HG02970 (cell line): Measurements from ENCODE around the gene MAP1LC3B.

Experiments used
- ATAC-seq: cut with Tn5 transposase; IDR thresholded peaks from one replicate; pipeline ENCODE4 v1.9.1; 2021; ENCODE audit warnings: mild to moderate bottlenecking, moderate library complexity, moderate number of reproducible peaks; ENCODE audit not compliant: unreplicated experiment, low FRiP score

MAP1LC3B gene

DNA sequence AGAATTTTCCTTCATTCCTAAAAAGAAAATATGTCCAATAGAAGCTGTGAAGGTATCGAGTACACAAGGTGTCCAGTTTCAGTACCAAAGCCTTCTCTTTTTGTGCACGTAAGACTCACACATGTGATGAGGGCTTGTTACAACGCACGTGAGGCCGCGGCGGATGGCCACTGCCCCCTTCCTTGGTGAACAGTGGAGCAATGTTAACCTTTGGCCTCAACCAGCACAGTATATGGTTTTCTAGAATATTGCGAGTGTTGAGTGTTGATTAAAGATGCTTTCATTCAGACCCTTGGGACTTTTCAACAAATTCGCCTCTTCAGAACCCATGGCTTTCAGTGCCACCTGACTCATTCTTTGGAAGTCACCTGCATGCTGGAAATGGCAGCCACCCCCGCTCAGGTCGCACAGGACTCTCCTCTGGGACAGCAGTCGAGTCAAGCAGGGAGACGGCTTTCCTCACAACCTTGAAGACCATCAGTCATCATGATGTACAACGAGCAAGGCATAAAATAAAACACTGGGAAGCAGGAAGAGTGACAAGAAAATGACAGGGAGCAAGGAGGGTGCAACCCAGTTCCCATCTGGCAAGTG is 14.5 kb downstream of the MAP1LC3B start:
- no peak for ATAC-seq

DNA sequence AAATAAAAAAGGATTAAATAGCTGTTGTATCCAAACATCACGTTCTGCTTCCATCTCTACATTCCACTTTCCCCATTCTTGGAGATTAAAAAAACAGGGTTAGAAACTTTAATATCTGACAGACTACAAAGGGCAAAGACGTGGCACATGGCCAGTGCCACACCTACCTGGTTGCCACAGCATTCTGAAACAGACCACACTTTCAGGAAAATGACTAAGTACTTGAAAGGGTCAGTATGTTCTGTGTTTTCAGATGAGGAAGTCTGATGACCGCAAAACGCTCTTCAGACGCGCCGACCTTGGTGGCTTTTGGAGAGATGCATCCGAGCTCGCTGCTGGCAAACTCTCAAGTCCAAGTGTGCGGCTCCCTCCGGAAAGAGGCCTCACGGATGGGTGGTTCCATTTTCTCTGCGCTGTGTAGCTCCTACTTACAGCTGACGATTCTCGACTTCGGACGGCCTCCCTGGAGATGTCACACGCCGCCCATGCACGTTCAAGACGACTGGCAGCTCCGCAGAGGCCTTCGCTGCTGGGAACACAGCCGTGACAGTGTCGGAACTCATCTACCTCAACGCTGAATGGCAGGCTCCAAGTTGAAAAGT is 15.5 kb downstream of the MAP1LC3B start:
- ATAC-seq = no peak

DNA sequence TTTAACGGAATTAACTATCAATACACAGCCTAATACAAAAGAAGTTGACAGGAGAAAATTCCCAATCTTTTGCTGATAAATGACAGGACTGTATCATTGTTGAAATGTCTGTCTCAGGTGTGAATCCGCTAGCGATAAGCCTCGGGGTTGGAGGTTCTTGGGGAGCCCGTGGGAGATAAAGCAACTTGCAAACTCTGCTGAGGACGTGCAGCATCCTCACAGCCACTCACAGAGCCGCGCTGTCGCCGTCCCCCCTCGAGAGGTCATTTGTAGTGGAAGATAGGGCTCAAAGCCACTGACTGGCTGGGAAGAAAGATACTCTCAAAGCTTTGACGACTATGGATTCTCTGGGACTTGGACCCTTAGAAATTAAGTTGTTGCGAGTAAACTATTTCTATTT is 17.0 kb downstream of the MAP1LC3B start:
- ATAC-seq = no peak

DNA sequence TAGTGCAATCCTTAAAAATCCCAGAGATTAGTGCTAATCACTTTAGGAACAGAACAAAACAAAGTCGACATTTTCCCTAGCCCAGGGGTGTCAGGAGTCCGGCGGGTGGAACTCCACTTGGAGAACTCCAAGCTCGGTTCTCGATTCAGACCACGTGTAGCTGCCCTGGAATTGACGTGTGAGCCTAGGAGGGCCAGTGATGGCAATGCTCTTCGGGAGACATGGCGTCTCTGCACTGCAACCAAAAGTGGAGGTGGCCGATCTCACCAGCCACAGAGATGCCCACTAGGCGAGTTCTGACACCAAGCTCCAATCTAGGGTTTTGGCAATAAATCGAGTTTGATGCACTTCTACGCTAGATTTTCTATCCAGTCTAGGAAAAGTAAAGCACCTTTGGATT is 17.6 kb downstream of the MAP1LC3B start:
- no peak for ATAC-seq

DNA sequence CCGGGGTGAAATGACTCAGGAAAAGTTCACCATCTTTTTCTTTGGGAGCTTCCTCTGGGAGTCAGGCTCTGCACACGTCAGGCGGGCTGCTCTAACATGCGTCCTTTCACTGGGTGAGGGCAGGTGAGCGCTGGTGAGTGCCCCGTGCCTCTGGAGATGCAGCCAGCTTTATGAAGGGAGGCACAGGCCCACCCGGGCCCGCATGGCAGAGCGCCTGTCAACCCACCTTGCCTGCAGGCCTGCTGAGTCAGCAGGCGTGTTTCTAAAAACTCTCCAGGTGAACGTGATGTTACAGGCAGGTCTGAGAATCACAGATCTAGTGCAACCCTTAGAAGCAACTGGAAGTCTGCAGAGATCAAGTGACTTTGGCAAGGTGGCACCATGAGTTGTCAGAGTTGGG is 18.4 kb downstream of the MAP1LC3B start:
- ATAC-seq = no peak

DNA sequence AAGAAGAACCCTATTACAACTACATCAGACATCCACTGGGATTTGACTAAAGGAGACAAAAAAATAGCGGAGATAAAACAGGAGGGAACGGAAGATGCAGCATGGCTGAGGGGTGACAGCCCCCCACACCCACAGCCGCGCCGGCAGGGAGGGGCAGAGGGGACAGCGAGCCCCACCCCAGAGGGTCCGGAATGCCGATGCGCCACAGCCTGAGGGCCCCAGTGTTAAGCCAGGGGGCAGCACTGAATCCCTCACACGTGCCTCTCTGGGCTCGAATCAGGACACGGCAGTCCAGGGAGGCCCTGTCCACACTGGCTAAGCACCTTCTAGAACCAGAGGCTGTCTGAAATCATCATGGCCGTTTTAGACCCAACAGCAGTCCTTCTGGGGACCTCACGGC is 18.8 kb downstream of the MAP1LC3B start:
- ATAC-seq = no peak

DNA sequence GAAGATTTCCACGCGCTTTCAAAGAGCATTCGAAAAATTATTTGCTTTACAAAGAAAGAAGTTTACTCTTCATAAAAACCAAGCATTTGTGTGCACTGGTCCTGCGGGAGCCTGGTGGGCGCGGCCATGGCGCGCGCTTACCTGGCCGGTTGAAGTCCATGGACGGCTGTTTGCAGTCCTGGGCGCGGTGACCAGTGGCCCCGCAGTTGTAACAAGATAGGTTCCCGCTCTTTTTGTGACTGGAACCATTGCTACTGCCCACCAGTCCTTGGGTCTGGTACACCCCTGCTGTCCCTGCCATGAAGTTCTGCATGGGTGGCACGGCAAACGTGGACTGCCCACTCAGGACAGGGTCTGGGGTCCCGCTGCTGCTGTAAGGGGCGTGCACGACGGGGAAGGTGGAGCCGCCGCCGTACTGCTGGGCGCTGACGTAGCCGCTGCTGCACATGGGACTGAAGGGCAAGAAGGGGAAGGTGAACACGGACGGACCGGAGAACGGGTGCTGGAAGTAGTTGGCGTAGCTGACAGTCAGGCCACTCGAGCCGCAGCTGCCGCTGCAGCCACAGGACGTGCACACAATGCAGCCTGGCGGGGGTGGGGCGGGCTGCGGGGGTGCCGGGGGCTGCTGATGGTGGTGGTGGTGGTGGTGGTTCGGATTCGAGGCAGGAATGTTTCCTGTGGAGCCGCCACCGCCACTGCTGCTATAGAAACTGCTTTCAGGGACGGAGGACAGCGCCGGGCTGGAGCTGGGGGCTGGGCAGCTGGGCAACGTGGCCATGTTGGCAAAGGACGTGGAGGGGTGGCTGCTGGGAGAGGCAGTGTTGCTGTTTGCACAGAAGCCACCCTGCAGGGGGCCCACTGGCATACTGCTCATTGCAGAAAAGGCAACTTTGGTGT is 19.5 kb downstream of the MAP1LC3B start:
- ATAC-seq = no peak

DNA sequence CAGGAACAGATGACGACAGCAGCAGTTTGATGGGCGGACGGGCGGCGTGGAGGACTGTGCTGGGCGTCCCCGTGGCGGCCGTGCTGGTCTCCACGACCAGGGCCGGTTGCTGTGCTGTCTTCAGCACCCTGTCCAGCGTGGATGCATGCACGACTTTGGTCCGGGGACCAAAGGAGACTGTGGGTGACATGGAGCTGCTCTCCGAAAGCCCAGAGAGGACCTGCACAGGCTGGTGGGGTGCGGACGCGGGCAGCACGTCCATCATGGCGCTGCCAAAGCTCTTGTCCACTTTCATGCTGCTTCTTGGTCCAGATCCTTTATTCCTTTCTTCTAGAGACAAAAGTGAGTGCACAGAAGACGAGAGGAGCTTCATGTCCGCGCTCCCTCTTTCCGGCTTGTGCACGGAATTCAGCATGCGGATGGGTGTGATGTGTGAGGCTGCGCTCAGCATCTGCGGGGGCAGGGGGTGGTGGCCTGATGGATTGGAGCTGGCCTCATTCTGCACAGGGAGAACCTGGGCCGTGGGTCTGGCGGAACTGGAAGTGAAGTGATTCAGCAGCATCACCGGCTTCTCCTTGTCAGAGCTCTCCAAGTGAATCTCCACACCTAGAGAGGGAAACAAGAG is 20.3 kb downstream of the MAP1LC3B start:
- no peak for ATAC-seq

DNA sequence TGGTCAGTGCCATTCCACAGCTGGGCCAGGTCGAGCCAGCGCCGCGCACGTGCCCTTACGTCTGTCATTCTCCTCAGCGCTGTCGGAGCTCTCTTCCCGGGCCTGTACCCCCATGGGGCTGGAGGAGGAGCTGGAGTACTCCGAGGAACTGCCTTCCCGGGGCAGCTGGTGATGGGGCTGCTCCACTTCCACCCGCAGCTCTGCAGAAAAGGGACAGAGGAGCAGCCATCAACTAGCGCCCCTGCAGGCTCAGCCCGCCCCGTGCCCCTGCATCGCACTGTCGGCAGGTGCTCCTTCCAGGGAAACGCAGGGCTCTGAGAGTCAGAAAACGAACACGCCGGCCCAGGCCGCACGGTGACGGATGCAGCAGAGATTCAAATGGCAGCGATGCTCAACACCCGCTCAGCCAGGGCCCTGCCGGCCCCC is 20.9 kb downstream of the MAP1LC3B start:
- no peak for ATAC-seq

DNA sequence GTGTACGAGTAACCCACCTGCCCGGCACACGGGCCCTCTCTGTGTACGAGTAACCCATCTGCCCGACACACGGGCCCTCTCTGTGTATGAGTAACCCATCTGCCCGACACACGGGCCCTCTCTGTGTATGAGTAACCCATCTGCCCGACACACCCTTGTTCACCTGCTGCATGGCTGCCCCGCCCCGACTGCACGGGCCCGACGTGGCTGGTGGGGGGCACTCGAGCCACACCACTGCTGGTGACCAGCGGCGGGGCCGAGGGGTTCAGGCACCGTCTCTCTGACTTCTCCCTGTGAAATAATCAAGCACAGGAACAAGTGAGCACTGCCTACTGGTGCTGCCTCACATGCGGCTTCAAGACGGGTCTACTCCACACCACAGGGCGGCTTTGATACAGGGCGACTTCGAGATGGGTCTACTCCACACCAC is 22.1 kb downstream of the MAP1LC3B start:
- no peak for ATAC-seq

DNA sequence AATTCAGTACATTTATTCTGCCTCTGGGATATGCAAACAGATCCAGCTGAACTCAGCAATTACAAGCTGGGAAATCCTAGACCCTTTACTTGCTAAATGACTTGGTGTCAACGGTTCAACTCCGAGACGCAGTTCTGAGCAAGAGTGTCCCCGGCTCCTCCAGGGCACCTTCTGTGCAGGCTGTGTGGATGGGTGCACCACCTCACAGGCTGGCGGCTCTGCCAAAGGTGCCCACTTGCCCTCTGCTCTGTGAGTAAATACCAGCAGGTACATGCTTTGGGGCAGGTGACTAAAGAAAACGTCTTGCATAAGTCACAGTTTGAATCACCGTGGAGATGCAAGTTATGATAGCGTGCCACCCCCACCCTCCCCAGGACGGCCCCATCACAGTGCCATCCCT is 23.3 kb downstream of the MAP1LC3B start:
- no peak for ATAC-seq

DNA sequence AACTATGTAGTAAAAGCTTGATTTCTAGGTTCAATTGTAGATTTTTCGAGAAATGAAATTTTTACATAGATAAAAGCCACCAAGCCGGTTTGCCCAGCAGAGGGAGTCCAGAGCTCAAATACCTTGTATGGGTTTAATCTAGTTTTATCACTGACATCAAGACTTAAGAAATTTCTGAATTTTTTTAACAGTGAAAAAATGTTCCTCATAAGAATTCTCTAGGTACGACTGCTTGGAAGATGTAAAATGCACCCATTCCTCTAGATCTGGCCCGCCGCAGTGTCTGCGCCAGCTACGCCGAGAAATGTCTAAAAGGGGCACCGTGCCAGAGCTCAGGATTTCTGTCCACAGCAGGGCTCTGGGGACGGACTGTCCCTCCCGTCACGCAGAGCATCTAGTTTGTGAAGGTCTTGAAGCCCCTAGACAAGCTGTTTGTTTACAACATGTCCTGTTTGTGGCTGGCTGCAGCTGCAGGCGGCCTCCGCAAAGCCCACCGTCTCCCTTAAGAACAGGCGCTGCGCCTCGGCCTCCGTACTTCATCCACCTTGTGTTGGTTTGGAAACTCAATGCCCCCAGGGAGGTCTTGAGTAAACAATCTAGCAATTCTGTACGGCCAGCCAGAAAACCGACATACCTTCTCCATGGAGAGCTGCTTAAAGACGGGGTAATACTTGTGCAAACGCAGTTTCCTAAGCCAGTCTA is 24.8 kb downstream of the MAP1LC3B start:
- no peak for ATAC-seq

DNA sequence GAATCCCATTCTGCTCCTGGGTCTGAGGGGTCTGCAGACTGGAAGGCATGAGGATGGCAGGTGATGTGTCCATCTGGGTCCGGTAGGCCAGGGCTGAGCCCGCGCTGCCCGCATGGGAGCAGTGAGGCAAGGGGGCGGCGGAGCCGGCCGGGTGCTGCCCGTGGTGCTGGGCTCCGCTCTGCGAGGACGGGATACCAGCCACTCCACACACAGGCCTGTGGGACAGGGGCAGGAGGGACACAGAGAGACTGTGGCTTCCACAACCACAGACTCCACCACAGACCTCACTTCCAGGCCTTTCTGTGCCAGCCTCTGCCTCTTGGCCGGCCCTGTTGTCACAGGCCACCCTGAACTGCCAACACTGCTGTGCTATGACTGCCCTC is 25.4 kb downstream of the MAP1LC3B start:
- ATAC-seq = no peak

DNA sequence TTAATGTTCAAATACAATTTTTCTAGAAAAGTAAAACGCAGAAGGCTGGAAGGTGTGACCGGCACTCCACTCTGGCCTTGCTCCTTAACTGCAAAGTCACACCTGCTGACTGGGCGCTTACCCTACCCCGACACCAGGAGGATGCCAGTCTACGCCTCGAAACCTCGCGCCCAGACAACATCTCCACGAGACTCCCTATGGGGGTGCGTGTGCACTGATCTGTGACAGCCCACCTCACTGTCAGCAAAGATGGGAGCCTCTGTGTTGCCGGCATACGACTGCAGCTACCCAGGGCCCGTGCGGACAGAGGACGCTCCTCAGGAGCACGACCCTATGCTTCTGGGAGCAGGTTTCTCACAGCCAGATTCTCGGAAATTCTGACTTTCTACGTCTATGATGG is 26.1 kb downstream of the MAP1LC3B start:
- ATAC-seq = no peak

DNA sequence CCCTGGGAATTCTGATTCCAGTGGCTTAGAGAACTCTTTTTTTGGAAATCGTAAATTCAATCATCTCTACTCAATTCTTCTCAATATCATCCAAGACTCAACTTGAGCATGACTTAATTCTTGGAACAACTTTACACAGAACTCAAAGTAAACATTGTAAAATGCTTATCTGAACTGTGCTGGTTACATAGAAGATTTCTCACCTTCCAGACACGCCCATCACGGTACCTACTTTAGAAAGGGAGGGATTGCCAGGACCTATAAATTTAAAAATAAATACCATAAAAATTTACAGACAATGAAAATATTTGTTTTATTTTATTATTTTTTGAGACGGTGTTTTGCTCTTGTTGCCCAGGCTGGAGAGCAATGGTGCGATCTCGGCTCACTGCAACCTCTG is 26.5 kb downstream of the MAP1LC3B start:
- no peak for ATAC-seq

DNA sequence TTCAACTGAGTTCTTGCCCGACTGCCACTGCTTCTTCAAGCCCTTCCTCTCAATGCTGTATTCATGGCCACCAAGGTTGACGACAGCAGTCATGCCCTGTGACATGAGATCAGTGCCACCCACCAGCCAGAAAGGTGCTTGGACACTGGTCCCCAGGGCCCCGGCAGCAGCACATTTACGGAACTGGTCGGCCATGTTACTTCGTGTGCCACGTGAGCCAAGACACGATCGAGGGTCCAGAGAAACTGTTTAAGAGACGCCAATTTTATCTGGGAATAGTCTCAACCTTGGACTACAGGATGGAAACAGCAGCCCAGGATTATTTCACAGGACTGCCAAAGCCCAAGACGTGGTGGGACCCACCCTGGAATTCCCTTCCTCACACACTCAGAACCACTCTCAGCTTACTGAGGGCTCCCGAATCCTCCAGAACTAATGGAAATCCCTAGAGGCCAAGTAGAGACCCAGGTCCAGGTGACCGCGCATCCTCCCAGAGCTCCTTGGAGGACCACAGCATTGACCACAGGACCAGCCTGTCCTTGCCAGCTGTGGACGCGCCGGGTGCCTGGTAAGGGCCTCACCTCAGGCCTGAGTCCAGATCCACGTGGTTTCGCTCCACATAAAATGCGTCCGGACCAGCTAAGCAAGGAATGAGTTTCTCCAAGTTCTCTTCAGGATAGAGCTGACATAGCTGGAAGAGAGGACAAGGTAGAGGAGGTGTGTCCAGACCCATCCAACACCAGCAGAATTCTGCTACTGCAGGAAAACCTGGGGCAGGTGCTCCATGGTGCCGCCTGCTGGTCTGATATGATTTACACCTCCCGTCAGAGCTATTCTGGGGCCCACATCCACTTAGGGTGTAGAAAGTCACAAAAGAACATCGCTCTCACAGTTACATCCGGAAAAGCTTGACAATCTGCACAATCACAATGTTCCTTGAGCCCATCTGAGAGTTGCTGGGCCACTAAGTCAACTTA is 28.2 kb downstream of the MAP1LC3B start:
- no peak for ATAC-seq

DNA sequence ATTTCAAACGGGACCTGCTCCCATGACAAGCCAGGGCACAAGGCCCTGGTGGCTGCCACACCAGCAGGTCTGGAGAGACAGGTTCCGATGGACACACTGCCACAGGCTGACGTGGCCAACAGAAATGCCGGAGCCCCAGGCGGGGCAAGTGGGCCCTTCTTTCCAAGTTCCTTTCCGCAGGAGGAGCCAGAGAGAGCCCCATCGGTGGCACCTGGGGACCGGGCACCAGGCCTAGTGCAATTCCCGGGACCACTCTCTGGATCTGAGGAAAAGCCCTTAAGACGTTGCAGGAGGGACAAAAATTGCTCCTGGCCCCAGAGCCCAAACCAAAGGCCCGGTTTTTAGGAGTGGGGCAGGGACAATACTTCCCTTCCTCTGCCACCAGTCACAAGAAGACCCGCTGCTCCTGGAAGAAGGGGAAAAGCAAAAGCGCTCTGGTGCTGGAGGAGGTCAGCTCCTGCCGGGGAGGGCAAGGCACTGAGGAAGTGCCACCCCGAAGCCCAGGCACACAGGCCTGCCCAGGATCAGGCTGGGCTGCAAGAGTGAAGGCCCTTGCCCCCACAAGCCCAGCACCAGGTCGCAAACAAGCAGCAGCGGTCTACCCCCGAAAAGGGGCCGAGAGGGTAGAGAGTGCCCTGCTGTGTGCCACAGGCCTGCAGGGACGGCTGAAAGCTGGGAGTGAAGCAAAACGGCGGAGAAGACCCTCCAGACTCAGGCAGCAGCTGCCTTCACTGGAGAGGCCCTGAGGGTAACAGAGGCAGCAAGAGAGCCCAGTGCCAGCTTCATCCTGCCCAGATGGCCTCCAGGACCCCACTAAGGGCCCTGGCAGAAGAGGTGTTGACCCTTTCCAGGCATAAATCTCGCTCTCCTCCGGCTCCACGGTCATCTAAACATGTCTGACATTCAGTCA is 29.1 kb downstream of the MAP1LC3B start:
- no peak for ATAC-seq

DNA sequence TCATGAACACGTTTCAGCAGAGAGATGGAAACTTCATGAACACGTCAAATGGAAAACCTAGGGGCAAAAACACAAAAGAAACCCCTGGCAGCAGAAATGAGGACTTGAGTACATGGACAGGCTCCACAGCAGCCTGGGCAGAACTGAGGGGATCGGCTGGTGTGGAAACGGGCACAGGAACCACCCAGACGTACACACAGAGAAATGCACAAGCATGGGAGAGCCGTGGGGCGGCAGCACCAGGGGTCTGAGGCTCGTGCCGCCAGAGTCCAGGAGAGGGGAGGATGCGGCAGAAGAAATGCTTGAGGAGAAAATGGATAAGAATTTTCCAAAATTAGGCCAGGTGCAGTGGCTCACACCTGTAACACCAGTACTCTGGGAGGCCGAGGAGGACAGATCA is 30.0 kb downstream of the MAP1LC3B start:
- ATAC-seq = no peak
